Epithelial cell of esophagus (primary cell): ENCODE results near the gene LCLAT1.

ENCODE experiments used
- DNase-seq: peaks from one replicate; pipeline ENCODE4 v3.0.0; 2010; ENCODE audit warnings: low read depth
- H3K4me3 ChIP-seq: 2 replicates; pipeline ENCODE4 v1.5.1; 2011; ENCODE audit warnings: mild to moderate bottlenecking, low read length, control low read depth
- TF ChIP-seq, protein P1 (sequence below): IDR thresholded peaks from 2 replicates; pipeline ENCODE4 v1.5.1; 2011; ENCODE audit warnings: low read depth, mild to moderate bottlenecking, low read length, control low read depth, inconsistent platforms; ENCODE audit not compliant: insufficient read depth; ENCODE audit errors: missing control alignments

The LCLAT1 gene

DNA sequence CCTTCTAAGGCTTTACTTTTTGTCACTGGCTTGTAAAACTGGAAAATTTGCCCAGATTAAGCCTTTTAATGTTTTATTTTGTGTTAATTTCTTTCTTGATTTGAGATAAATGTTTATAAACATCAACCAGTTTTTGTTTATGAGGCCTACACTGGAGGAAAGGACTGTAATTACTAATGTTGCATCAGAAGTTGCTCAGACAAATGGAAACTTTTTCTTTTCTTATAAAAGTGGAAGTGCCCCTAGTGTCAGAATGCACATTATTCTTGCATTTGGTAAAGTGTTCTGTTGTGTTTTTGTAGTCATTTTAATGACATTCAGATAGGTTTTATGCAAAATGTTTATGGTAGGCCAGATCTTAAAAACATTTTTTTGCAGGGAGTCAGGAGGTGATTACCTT lies 25.3 kb downstream of the LCLAT1 start:
- H3K4me3 ChIP-seq: no peak overlapping the region
- TF ChIP-seq, protein P1, sequence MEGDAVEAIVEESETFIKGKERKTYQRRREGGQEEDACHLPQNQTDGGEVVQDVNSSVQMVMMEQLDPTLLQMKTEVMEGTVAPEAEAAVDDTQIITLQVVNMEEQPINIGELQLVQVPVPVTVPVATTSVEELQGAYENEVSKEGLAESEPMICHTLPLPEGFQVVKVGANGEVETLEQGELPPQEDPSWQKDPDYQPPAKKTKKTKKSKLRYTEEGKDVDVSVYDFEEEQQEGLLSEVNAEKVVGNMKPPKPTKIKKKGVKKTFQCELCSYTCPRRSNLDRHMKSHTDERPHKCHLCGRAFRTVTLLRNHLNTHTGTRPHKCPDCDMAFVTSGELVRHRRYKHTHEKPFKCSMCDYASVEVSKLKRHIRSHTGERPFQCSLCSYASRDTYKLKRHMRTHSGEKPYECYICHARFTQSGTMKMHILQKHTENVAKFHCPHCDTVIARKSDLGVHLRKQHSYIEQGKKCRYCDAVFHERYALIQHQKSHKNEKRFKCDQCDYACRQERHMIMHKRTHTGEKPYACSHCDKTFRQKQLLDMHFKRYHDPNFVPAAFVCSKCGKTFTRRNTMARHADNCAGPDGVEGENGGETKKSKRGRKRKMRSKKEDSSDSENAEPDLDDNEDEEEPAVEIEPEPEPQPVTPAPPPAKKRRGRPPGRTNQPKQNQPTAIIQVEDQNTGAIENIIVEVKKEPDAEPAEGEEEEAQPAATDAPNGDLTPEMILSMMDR: no peak
- DNase-seq: no peak

GRCh38 chr2:30475542-30475941 lies 28.5 kb downstream of the LCLAT1 start:
- TF ChIP-seq, protein P1: no peak
- no peak for DNase-seq
- H3K4me3 ChIP-seq: no peak overlapping the region

DNA sequence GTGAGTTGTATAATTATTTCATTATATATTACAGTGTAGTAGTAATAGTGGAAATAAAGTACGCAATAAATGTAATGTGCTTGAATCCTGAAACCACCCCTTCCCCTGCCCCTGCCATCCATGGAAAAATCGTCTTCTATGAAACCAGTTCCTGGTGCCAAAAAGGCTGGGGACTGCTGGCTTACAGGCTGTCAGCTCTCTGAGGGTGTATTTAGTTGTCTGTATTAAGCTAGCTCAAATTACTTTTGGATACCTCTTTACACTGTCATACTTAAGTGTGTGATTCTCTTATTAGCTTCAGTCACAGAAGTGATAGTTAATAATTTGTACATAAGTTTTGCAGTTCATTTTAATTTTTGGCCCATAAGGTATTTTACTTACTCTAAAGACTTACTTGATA lies 29.6 kb downstream of the LCLAT1 start:
- TF ChIP-seq, protein P1: no peak
- H3K4me3 ChIP-seq: no peak overlapping the region
- DNase-seq: no peak

DNA sequence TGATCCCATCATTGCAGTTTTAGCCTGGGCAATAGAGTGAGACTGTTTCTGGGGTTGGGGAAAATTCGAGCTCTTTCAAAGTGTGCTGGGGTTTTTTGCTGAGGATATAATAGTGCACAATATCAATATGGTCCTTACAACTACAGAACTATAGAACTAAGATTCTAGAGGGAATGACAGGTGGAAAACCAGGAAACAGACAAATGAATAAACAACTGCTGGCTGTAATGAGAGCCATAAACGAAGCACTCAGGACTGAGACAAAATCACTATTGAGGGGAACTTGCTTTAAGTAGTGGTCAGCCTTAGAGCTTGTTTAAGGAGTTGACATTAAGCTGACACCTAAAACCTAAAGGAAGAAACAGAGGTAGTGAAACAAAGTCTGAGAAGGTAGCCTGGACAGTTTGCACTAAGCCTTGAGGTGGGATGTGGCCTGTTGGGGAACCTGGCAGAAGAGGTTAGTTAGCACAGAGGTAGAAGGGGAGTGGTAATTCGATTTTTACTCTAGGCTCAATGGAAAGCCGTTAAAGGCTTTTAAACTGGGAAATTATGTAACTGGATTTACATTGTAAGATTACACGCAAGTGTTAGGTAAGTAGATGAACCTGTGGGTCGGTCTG lies 33.8 kb downstream of the LCLAT1 start:
- H3K4me3 ChIP-seq: no peak overlapping the region
- TF ChIP-seq, protein P1: no peak
- DNase-seq: peak; percentile 13

DNA sequence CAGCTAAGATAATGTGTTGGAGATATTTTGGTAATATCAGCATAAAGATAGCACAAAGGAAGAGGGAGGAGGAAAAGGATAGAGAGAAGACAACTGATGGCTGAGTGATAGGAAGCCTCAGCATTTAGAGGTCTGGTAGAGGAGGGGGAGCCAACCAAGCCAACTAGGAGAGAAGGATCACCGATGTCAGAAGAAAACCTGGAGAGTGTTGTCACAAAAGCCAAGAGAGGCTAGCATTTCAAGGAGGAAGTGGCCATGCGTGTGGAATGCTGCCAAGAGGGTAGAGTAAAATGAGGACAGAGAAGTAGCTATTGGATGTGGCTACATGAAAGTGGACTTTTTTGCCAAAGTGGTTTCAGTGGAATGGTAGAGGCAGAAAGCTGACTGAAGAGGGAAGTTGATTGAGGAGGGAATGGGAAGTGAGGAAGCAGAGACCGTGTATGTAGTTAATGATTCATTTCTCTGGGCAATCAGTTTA lies 34.3 kb downstream of the LCLAT1 start:
- no peak overlapping the region for H3K4me3 ChIP-seq
- no peak for DNase-seq
- TF ChIP-seq, protein P1: no peak

DNA sequence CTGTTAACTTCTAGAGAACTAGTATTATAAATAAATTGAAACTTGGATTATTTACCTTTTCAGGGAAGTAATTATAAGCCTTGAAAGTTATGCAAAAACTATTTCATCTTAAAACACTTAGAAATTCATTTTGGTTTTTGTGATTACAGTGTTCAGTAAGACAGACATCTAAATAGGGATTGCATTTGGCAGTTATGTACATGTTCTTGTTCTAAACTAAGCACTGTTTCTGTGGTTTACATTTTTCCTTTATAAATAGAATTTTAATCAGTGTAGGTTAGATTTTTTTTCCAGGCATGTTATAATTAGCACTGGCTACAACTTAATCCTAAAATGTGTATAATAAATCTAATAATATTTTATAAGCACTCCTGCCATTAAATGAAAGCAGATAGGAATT lies 35.0 kb downstream of the LCLAT1 start:
- DNase-seq: no peak
- no peak overlapping the region for H3K4me3 ChIP-seq
- TF ChIP-seq, protein P1: no peak

GRCh38 chr2:30484145-30484544 lies 37.1 kb downstream of the LCLAT1 start:
- TF ChIP-seq, protein P1: no peak
- DNase-seq: no peak
- H3K4me3 ChIP-seq: no peak overlapping the region
